Hematopoietic multipotent progenitor cell treated with erythropoietin and hydrocortisone succinate and interleukin-3 and kit ligand, for 6 days (in vitro differentiated cells): ENCODE measurements around the gene MUC22.
"Not testable (repeated sequence)": the region's sequence is repeated elsewhere in the genome, so short reads cannot be mapped to it uniquely, and the experiment has no call there.

Source experiments
- DNase-seq: peaks from one replicate; pipeline ENCODE4 v3.0.0-alpha.2; 2015

The MUC22 gene

GRCh38 chr6:31010393-31011060 is at the start of gene MUC22:
MUC22 (plus strand) TSS chr6:31010474; CDS start chr6:31010707, 233 bp downstream.
- no peak for DNase-seq

- no peak for DNase-seq
Measured at GRCh38 chr6:30960907-30961673, 49.2 kb upstream of the MUC22 start.

- no peak for DNase-seq
Measured at GRCh38 chr6:30962716-30963115, 47.6 kb upstream of the MUC22 start.

GRCh38 chr6:30963641-30964040 is 46.6 kb upstream of the MUC22 start:
- DNase-seq: no peak

- no peak for DNase-seq
Measured at GRCh38 chr6:30964075-30964474, 46.2 kb upstream of the MUC22 start.

GRCh38 chr6:30965140-30965601 is 45.1 kb upstream of the MUC22 start:
- DNase-seq: no peak

- DNase-seq: no peak
Measured at GRCh38 chr6:30966154-30966553, 44.1 kb upstream of the MUC22 start.

GRCh38 chr6:30969171-30969570 is 41.1 kb upstream of the MUC22 start:
- not testable (repeated sequence) for DNase-seq

GRCh38 chr6:30970946-30971345 is 39.3 kb upstream of the MUC22 start:
- DNase-seq: no peak

- no peak for DNase-seq
Measured at GRCh38 chr6:30972816-30973215, 37.5 kb upstream of the MUC22 start.

GRCh38 chr6:30974490-30975252 is 35.6 kb upstream of the MUC22 start:
- no peak for DNase-seq

- DNase-seq: no peak
Measured at GRCh38 chr6:30979141-30979540, 31.1 kb upstream of the MUC22 start.

- no peak for DNase-seq
Measured at GRCh38 chr6:30979690-30980089, 30.6 kb upstream of the MUC22 start.

GRCh38 chr6:30981942-30982772 is 28.1 kb upstream of the MUC22 start:
- DNase-seq: no peak

GRCh38 chr6:30983439-30983838 is 26.8 kb upstream of the MUC22 start, which contains the start of gene MUC21:
MUC21 (plus strand) TSS chr6:30983718; CDS start chr6:30983959, 241 bp downstream.
- DNase-seq: no peak

GRCh38 chr6:30985490-30985889 is 24.8 kb upstream of the MUC22 start:
- DNase-seq: no peak

- DNase-seq: no peak
Measured at GRCh38 chr6:30987304-30987703, 23.0 kb upstream of the MUC22 start.

- DNase-seq: peak; percentile 89
Measured at GRCh38 chr6:30988209-30988825, 22.0 kb upstream of the MUC22 start.

GRCh38 chr6:30990422-30991086 is 19.7 kb upstream of the MUC22 start:
- DNase-seq: no peak

GRCh38 chr6:30991891-30992290 is 18.4 kb upstream of the MUC22 start:
- no peak for DNase-seq

GRCh38 chr6:30997301-30997700 is 13.0 kb upstream of the MUC22 start:
- DNase-seq: no peak

GRCh38 chr6:30998785-30999184 is 11.5 kb upstream of the MUC22 start:
- DNase-seq: no peak
